Measurements from ENCODE around the gene FPGS. TPM values are rescaled to one million over a fixed set of nuclear protein-coding genes. Genes with fewer than 3 reads are reported as not detected.

The FPGS gene
- total RNA-seq, 2 donors from 2014 or later: 31.4 to 47.0 TPM

Small RNAs within 50 kb of the gene (microRNA-seq; reads per million reads assigned to microRNA genes)
- gene MIR2861 (0 to 1.6 reads per million in 2 donors), gene MIR3960 (0 reads per million in 2 donors)

Other genes with a start within 250 kb of the FPGS start
- 10 to 100 TPM in 1 of 2 donors, 1 to 10 TPM in 1; 9.0 to 15.0 TPM for gene STXBP1, start 190.6 kb upstream of the FPGS start, total RNA-seq
- gene CFAP157, start 95.9 kb upstream of the FPGS start, total RNA-seq: under 1 TPM in 1 of 2 donors, not detected in 1; 0.14 TPM
- 1 to 10 TPM; 5.5 to 8.3 TPM for gene PTRH1, start 87.2 kb upstream of the FPGS start, total RNA-seq
- under 1 TPM in 1 of 2 donors, not detected in 1; 0.08 TPM for gene TTC16, start 86.8 kb upstream of the FPGS start, total RNA-seq
- 10 to 100 TPM; 32.0 to 32.7 TPM for gene TOR2A, start 67.6 kb upstream of the FPGS start, total RNA-seq
- 1 to 10 TPM; 2.8 to 3.1 TPM for gene SH2D3C, start 24.2 kb upstream of the FPGS start, total RNA-seq
- 10 to 100 TPM; 70.4 to 87.4 TPM for gene CDK9, start 16.8 kb upstream of the FPGS start, total RNA-seq
- gene ENG, start 51.8 kb downstream of the FPGS start, total RNA-seq: 10 to 100 TPM; 15.1 to 26.5 TPM
- gene AK1, start 74.8 kb downstream of the FPGS start, total RNA-seq: 100 to 1,000 TPM; 114 to 141 TPM
- gene ST6GALNAC6, start 96.7 kb downstream of the FPGS start, total RNA-seq: 100 to 1,000 TPM; 222 to 302 TPM
- gene ST6GALNAC4, start 114.2 kb downstream of the FPGS start, total RNA-seq: 10 to 100 TPM; 37.5 to 46.9 TPM
- 1 to 10 TPM; 1.3 to 1.9 TPM for gene PIP5KL1, start 127.9 kb downstream of the FPGS start, total RNA-seq
- gene DPM2, start 135.0 kb downstream of the FPGS start, total RNA-seq: 10 to 100 TPM; 25.1 to 28.6 TPM
- 100 to 1,000 TPM; 157 to 175 TPM for gene EEIG1, start 178.1 kb downstream of the FPGS start, total RNA-seq